ENCODE measurements around the gene DDAH1. TPM values are rescaled to one million over a fixed set of nuclear protein-coding genes. Genes with fewer than 3 reads are reported as not detected.

Gene DDAH1
- total RNA-seq, 1 experiment from 2014 or later = 22.8 TPM

DNA sequence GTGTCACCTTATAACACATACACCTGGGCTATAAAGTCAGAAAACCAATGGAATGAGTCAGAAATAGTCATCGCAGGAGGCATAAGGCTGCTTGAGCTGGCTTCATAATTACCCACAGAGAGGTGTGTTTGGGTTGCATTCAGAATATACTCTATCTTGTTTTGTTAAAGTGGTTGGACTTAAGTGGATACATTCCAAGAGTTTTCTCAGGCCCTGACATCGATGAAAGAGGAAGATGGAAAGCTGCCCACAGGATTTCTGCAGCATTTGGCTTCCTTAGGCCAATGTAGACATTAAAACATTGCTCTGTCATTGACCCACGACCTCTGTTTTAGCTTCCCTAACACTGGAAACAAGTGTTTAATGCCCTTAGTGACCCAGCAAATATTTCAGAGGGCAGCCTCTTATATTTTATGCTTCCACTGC, 169.9 kb downstream of the DDAH1 start:
- no peaks in the 10 kb centered on the region for H3K9me3 Mint-ChIP-seq
- H3K4me1 Mint-ChIP-seq = peaks cover 9% of the 10 kb centered on the region
- no peaks in the 10 kb centered on the region for H3K36me3 Mint-ChIP-seq
- no peak for DNase-seq (ENCODE audit: low spot score)
- ChIA-PET CTCF (no interaction called here), POLR2A (no interaction called here)
- TF ChIP-seq ZNF121 (CRISPR knock-in tag; IDR thresholded peaks at IDR 0.05) (no peak), ATF6 (CRISPR knock-in tag; IDR thresholded peaks at IDR 0.05) (no peak), TP53 (CRISPR knock-in tag; IDR thresholded peaks at IDR 0.05) (no peak), TEAD1 (CRISPR knock-in tag; IDR thresholded peaks at IDR 0.05) (no peak), EMX1 (CRISPR knock-in tag; IDR thresholded peaks at IDR 0.05) (no peak), ZBTB43 (CRISPR knock-in tag; IDR thresholded peaks at IDR 0.05) (no peak), KAT7 (CRISPR knock-in tag; IDR thresholded peaks at IDR 0.05; ENCODE audit: borderline replicate concordance) (no peak), ZNF416 (CRISPR knock-in tag; IDR thresholded peaks at IDR 0.05) (no peak), ZNF232 (CRISPR knock-in tag; IDR thresholded peaks at IDR 0.05) (no peak)
- TF ChIP-seq, protein P1, sequence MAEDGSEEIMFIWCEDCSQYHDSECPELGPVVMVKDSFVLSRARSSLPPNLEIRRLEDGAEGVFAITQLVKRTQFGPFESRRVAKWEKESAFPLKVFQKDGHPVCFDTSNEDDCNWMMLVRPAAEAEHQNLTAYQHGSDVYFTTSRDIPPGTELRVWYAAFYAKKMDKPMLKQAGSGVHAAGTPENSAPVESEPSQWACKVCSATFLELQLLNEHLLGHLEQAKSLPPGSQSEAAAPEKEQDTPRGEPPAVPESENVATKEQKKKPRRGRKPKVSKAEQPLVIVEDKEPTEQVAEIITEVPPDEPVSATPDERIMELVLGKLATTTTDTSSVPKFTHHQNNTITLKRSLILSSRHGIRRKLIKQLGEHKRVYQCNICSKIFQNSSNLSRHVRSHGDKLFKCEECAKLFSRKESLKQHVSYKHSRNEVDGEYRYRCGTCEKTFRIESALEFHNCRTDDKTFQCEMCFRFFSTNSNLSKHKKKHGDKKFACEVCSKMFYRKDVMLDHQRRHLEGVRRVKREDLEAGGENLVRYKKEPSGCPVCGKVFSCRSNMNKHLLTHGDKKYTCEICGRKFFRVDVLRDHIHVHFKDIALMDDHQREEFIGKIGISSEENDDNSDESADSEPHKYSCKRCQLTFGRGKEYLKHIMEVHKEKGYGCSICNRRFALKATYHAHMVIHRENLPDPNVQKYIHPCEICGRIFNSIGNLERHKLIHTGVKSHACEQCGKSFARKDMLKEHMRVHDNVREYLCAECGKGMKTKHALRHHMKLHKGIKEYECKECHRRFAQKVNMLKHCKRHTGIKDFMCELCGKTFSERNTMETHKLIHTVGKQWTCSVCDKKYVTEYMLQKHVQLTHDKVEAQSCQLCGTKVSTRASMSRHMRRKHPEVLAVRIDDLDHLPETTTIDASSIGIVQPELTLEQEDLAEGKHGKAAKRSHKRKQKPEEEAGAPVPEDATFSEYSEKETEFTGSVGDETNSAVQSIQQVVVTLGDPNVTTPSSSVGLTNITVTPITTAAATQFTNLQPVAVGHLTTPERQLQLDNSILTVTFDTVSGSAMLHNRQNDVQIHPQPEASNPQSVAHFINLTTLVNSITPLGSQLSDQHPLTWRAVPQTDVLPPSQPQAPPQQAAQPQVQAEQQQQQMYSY (CRISPR knock-in tag; IDR thresholded peaks at IDR 0.05) = no peak
- ATAC-seq = no peak
- no peaks in the 10 kb centered on the region; the same call in 1 of the 2 replicates for H3K27me3 Mint-ChIP-seq (ENCODE audit: low read depth)
- H3K27ac Mint-ChIP-seq = no peak overlapping the region
- no peak overlapping the region for H3K4me3 Mint-ChIP-seq

GRCh38 chr1:85290826-85291225, 174.1 kb downstream of the DDAH1 start:
- POLR2A ChIA-PET = no interaction called here
- no peak overlapping the region for H3K27ac Mint-ChIP-seq

More at GRCh38 chr1:85290826-85291225, 174.1 kb downstream of the DDAH1 start:
- DNase-seq (ENCODE audit: low spot score) (no peak), ATAC-seq (no peak)
- Mint-ChIP-seq H3K4me1 (no peaks in the 10 kb centered on the region), H3K9me3 (no peaks in the 10 kb centered on the region), H3K36me3 (no peaks in the 10 kb centered on the region), H3K4me3 (no peak overlapping the region), H3K27me3 (ENCODE audit: low read depth) (no peaks in the 10 kb centered on the region; the same call in 1 of the 2 replicates)
- CTCF ChIA-PET = no interaction called here
- TF ChIP-seq, protein P2, sequence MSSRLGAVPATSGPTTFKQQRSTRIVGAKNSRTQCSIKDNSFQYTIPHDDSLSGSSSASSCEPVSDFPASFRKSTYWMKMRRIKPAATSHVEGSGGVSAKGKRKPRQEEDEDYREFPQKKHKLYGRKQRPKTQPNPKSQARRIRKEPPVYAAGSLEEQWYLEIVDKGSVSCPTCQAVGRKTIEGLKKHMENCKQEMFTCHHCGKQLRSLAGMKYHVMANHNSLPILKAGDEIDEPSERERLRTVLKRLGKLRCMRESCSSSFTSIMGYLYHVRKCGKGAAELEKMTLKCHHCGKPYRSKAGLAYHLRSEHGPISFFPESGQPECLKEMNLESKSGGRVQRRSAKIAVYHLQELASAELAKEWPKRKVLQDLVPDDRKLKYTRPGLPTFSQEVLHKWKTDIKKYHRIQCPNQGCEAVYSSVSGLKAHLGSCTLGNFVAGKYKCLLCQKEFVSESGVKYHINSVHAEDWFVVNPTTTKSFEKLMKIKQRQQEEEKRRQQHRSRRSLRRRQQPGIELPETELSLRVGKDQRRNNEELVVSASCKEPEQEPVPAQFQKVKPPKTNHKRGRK (CRISPR knock-in tag; IDR thresholded peaks at IDR 0.05; ENCODE audit: borderline replicate concordance) = no peak
- TF ChIP-seq OVOL2 (CRISPR knock-in tag; IDR thresholded peaks at IDR 0.05; ENCODE audit: borderline replicate concordance) (no peak), GTF2I (CRISPR knock-in tag; conservative IDR thresholded peaks at IDR 0.05) (no peak)
- TF ChIP-seq, protein P1 (CRISPR knock-in tag; IDR thresholded peaks at IDR 0.05) = no peak

Measured in WTC11 (cell line).